Stimulated activated CD4-positive, alpha-beta T cell treated with anti-CD3 and anti-CD28 coated beads, Interleukin-1b, Interleukin-23, amount 100 ng/mL, for 4 hours (primary cell): Measurements from ENCODE around the gene WLS.
"Not testable (repeated sequence)": the region's sequence is repeated elsewhere in the genome, so short reads cannot be mapped to it uniquely, and the experiment has no call there.

Source experiments
- DNase-seq, 2 donors: peaks; one replicate each; pipeline ENCODE4 v3.0.0-alpha.2; 2020; ENCODE audit warnings: low read depth in 2 of 2

The WLS gene

DNA sequence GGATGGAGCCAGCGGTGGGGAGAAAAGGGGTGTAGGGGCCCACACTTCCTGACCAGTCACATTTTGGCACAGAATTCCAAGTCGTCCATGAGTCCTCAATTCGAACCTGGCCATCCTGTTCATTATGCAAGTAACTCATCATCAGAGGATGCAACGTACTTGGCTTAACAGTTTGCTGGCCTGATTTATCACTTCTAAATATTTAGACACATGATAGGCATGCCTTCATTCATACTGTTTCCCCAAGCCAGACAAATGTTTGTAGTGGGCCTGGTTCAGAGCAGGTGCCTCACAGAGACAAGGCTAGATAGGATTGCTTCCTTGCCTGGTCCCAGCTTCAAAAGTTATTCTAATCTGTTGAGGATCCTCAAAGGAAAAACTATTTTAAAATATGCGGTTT is 66.7 kb downstream of the WLS start:
- DNase-seq = no peak

DNA sequence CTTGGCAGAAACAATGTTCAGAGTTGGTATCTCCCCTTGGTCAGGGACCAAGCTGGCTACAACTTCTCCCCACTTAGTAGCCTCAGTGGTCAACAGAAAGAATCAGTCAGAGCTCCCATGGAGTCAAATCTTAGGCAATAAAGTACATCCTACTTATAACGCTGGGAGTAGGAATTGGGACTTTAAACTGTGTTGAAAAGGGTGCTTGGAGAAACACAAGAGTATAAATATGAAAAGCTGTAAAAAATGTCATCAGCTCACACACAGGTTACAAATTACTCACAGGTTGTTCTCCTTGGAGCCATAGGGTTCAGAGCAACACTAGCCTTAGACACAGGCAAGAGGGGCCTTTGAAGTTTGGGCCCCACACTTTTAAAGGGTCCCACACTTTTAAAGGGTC is 67.4 kb downstream of the WLS start:
- DNase-seq = no peak

DNA sequence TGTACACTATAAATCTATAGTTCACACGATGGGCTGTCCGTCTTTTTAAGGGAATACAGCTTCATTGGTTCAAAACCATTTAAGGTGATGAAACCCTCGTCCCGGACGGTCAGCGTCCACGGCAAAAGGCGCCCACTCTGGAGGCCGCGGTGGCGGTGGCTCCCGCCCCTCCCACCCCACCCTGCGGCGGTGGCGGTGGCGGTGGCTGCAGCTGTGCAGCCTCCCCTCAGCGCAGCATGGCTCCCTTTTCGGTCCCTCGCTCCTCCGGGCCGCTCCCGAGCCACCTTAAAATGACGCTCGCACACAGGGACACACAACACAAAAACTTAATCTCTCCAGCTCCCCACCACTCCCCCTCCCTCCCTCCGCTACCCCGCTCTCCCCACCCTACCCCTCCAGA is 69.1 kb downstream of the WLS start:
- no peak for DNase-seq

DNA sequence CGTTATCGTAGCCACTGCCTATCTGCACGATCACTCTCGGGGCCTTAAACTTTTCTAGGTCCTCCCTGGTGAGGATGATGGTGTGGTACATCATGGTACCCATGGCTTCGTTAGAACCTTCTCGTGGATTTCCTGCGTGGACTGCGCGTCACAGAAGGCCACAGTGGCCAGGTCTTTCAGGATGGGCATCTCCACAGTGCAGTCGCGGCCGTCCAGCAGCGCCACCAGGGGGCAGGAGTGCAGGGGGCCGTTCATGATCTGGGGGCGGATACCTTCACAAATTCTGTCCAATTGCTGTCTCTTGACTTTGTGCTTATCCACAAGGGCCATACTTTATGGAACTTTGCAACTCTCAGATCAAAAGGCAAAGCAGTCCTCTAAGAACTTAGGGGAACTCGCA is 69.6 kb downstream of the WLS start:
- no peak for DNase-seq

DNA sequence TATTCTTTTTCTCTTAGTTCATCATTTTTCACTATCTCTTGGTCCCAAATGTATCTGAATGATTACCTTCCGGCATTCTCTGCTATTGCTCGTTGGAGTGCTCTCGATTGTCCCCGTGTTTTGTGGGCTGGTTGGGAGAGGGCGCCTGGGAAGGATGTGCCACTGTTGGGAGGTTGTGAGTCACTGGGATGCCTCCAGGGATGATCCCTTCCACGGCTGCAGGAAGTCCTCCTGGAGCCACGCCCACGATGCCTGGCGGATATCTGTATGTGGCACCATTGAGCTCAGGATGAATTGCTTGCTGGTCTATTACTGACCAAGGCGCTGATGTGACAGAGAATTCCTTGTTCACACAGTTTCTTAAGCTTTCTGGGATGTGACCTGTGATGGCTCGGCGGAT is 70.7 kb downstream of the WLS start:
- not testable (repeated sequence) for DNase-seq

DNA sequence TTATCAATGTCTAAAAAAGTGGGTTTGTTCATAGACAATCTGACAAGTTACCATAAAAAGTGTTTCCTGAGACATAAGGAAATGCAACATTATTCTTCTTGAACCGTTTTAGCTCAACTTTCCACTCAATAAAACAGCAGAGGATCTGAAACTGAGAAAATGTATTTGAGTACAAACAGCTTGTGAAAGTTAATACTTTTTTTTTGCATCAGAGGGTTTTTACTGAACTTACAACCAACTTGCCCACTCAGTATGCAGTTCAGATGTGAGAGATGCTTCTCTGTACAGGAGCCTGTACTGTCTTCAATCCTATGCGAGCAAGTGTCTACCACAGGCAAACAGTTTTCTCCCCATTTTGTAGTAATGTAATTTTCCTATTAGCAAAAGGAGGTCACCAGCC is 71.4 kb downstream of the WLS start:
- not testable (repeated sequence) for DNase-seq

DNA sequence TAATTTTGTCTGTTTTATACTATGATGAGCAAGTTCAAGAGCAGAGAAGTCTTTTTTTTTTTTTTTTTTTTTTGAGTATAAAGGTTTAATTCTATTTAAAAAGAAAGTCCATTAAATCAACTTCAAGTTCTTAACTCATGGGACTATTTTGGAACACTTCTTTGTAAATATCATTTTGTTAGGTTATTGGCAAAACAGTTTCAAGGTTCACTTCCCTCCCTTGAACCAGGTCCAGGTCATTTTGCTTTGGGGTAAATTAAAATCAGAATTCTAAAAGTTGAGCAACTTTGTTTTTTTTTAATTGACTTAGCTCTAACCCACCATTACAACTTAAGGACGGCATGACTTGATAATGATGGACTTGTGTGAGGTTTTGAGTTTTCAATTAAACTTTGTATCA is 72.3 kb downstream of the WLS start:
- no peak for DNase-seq

DNA sequence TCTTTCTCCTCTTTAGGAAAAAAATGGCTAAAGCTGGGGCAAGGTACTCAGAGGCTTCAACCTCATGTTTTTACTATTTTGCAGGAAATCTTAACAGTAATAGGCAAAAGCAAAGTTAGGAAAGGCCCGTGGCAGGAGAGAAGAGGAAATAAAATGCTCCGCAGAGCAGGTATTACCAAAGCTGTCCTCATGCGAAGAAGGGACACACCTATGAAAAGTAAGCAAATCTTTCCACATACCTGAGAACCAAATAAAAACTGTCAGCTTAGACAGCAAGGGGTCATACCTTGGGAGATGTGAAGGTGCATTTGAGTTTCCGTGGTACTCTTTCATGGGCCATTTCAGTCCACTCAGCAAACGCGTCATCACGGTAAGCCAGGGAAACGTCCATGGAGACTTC is 73.5 kb downstream of the WLS start:
- DNase-seq = no peak

DNA sequence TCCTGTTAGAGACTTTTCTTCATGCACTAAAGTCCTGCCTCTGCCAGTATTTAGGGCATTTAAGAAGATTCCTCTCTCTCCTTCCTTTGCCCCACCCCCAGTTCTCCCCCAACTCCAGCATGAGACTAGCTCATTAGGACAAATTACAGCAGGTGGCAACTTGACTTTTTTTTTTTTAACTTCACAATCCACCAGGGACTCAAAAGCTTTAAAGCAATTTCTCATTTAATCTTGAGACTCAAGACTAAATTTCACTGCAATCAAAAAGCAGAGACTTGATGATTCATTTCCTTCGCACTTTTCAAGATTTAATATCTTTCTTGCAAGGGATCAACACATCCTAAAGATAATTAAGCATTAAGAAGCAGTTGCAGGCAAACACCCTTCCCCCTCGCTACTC is 74.9 kb downstream of the WLS start:
- DNase-seq = no peak

DNA sequence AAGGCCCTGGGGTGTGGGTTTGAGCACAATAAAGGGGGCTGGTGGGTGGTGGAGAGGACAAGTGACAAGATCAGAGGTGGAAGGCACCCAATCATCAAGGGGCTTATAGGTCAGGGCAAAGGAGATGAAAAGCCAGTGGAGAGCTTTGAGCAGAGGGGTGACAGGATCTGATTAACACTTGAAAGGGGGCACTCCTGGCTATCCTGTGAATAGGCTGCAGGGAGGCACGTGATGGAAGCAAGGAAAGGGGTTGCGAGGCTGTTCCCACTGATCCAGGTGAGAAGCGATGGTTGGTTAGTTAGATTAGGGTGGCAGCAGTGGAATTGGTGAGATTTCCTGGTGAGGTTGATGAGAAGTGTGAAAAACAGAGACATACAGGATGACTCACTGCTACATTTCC is 80.6 kb downstream of the WLS start:
- DNase-seq = no peak

DNA sequence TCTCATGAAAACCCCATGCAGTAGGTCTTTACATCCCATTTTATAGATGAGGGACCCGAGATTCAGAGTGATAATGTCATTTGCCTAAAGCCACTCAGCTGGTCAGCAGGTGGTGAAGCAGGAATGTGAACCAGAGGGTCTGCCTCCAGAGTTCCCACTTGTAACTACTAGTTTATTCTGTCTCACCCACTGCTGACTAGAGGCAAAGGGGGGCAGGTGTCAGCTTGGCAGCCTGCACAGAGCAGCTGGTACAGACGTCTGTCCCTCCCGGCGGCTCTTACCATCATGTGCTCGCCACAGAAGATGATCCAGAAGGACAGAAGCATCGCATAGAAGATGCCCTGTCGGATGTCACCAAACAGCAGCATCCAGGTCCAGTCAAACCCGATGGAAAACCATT is 82.4 kb downstream of the WLS start:
- DNase-seq = no peak

DNA sequence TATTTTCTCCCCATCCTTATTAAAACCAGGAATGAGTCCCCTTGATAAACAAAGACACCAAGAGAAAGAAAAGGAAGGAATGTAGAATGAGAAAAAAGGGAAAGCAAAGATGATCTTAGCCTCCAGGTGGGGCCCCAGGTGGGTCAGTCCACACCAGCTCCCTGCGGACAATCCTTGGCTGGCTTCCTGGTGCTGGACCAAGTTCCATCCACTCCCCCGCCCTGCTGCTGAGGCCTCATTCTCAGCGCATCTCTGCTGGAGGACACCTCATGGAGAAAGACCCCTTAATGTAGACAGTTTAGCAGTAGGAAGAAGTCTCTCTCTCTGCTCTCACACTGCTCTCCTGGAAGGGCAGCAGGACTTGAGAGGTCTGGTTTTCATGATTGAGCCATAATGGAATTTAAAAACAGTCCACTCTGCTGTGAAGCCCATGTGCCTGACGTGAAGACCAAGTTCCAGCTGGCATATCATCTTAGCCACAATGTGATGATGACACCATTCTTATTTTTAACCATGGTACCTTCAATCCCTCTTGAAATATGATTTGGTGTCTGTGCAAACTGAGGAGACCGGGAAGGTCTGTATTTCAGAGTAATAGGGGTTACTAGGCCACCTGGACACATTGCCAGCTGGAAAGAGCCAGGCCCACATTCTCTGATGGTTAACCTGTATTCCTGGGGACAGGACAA is 83.1 kb downstream of the WLS start:
- DNase-seq = no peak

DNA sequence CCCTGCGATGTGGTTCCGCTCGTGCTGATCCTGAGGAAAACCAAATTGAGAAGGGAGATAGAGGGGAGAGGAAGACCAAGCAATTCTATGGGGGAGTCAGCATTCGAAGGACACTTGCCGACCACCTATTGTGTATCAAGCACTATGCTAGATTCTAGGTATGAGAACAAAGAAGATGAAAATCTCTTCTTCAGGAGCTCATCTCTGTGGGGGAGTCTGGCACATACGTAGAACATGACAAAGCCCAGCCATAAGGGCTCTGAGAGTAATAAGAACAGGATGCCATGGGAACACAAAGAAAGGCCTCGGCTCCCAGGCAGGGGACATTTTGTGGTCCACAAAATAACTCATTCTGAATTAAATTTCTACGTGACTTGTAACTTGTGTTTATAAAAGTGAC is 83.7 kb downstream of the WLS start:
- no peak for DNase-seq

DNA sequence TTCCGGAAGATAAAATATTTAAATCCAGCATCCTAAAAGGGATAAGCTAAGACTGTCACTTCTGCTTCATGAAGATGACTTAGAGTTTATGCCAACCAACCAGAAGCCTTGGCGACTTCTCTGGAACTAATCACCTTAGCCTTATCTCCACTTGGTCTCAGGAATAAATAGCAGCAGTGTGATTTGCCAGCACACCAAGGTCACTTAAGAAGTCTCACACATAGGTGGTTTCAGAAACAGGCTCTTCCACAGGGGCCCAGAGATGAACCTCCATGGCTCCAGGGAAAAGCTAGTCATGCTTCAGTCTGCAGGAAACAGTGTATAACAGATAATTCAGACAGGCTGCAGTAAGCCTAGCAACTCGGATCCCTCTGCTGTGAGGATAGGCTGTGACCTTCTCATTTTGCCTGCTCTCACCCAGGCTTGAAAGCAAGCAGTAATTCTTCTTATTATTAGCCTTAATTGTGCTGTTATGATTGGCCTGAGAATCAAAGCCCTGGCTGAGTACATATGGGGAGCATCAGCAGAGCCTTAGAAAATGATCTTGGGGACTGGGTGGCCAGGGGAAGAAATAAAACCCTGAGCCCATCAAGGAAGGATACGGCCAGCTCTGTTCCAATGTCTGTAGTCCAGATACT is 84.7 kb downstream of the WLS start:
- no peak for DNase-seq

DNA sequence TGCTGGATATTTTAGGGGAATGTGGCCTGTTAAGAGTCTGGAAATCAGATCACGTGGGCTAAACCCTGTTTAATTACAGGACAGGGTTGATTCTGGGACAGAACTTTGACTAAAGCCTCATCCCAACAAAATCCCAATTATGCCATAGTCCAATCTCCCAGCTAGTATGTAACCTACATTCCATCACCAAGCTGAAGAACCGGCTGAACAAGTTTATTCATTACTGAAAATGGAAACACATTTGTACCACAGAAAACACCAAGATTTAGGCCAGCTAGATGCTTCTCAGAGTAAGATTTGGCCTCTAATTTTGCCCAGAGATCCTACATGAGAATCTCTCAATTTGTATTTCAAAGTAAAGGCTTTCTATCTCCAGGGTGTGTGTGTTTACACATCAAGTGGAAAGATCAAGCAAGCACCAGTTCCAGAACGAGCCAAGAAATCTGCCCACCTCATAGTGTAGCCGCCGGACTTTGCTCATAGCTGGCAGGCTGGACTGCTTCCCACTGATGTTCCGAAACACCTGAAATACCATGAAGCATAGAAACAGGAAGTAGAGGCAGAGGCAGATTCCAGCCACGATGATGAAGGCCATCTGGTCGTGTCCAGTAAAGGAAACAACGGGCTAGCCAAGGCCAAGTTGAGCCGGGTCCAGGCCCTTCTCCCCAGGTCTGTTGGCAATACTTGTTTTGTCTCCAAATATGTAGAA is 86.8 kb downstream of the WLS start:
- DNase-seq = no peak

DNA sequence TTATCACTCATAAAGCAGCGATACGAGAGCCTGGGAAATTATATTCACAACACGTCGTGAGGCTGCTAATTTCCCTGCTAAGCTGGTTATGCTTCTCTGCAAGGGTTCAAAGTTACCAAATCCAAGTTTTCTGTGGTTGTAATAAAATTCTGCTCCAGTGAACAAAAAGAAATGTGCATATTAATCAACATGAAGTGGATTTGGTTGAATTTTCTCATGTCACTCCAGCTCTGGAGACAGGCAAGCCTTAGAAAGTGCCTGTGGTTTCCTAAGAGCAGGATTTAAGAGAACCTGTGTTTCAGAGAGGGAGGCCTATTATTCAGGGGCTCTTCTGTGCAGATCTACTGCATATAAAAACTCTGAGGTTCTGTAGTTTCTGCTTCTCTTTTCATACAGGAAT is 87.5 kb downstream of the WLS start:
- no peak for DNase-seq

DNA sequence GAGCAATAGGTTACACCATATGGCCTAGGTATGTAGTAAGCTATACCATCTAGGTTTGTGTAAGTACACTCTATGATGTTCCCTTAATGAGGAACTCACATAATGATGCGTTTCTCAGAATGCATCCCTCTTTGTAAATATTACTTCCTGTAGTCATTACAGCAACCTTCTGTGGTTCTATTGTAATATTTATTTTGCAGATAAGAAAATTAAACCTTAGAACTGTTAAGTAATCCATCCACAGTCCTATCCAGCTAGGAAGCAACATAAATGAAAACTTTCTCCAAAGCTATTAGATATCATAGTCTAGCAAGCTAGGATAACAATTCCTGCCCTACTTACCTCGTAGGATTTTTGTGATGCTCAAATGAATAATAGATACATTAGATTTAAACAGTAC is 88.7 kb downstream of the WLS start:
- no peak for DNase-seq

DNA sequence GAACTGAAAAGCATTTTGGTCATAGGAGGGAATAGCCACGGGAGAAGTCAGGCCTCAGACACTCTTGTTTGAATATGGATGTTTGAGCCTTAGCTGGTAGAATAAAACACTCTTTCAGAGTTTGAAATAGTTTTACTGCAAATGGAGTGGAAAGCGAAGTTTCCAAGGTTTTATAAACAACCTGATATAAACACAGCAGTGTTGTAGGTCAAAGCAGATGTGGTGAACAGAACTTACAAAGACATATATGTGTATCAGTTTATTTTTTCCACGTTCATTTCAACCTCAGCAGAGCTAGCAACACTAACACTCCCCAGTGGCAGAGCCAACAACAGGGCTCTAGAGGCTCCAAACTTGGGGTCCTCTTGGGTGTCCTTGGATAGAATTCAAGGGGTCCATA is 89.9 kb downstream of the WLS start:
- DNase-seq = no peak

DNA sequence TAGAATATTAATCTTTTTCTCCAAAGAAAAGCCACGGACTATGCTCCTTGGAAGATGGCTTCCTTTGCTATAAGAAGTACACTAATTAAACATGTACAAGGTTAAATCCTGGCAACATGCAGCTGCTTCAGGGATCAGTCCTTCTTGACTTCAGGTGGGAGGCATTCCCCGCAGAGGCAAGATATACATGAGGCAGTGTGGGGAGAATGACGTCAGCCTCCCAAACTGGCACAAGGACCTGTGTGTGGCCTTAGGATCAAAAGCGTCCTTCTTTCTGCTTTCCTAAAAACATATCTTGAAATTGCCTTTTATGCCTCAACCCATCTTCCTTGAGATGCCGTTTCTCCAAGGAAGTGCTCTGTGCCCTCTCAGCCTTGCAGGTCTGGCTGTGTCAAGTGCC is 90.3 kb downstream of the WLS start:
- no peak for DNase-seq

DNA sequence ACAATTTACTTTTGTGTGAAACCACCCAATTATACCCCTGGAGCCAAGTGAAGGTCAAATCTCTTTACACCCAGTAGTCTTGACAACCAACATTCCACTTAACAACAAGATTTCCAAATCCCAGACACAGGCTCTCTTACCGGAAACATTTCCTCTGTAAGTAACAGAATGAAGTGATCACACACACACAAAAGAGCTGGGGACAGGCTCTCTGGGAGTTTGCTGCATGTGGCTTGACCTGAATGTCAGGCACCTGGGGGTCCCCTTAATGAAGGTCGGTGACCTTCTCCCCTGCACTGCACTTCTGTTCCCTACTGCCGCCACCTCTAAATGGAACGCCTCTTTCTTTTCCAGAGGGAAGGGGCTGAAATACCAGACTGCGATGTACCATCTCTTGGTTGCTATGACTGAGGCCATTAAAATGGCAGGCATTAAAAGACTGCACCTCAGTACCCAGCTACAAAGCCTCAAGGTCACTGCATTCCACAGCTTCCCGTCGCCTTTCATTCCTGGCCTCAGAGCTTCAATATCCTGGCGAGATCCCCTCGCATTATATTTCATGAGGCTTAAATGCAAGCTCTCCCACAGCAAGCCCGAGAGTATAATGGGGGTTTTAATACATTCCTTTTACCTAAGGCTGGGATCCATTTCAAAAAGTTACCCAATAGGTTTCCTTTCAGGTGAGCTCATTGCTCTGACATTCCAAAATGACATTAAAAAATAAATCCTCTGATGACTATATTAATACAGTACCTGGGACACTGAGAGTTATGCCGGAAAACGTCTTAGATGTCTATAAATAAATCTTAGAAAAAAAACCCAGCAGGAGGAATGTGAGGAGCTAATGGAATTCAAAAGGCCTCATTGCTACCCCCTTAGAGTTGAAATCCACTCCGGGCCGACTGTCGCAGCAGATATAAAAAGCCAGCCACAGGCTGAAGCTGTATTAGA is 91.0 kb downstream of the WLS start:
- DNase-seq = no peak

DNA sequence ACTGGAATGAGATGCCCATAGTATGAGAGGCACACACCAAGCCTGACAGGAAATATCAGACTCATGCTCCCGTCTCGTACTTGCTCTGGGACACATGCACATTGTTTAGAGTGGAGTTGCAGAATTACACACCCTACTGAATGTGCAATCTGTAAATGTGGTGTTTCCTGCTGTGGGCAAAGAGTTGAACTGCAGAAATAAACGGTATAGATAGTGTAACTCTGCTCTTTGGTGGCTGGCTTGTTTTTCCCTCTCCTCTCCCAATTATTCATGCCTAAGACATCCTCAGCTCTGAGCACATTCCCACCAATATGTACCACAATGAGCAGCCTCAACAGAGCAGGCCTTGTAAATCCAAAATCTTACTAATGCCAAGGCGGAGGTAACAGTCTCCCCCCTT is 91.8 kb downstream of the WLS start:
- DNase-seq = no peak

DNA sequence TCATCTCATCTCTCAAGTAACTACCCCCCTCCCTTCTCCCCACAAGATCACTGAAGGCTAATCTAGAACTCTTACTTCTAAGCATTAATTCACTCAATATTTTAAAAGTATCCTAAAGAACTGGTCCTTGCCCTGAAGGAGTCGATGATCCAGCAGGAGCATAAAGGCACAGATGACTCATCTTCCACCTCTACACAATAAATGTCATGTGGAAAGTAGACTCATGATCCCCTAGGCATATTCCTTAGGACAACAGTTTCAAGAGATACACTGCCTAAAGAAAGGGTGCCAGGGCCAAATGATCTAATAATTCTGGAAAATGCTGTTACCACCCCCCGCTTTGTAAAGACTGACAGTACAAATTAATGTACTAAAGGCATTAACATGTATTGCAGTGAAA is 96.1 kb downstream of the WLS start:
- no peak for DNase-seq
